Nephron progenitor cell (in vitro differentiated cells): Measurements from ENCODE around the gene SLC6A3.

Experiments
- DNase-seq: peaks from one replicate; pipeline ENCODE4 v3.0.0; 2021
- H3K27ac Mint-ChIP-seq: 2 replicates; pipeline ENCODE4 v1.8.0; 2021; ENCODE audit warnings: mild to moderate bottlenecking, moderate library complexity, mixed read lengths
- H3K27me3 Mint-ChIP-seq: 2 replicates; pipeline ENCODE4 v1.8.0; 2021; ENCODE audit warnings: mild to moderate bottlenecking, low read depth, mixed read lengths; ENCODE audit not compliant: poor library complexity
- H3K36me3 Mint-ChIP-seq: 2 replicates; pipeline ENCODE4 v1.8.0; 2021; ENCODE audit warnings: low read depth, mixed read lengths
- H3K4me1 Mint-ChIP-seq: 2 replicates; pipeline ENCODE4 v1.8.0; 2021; ENCODE audit warnings: mixed read lengths
- H3K4me3 Mint-ChIP-seq: 2 replicates; pipeline ENCODE4 v1.8.0; 2021; ENCODE audit warnings: mild to moderate bottlenecking, moderate library complexity, mixed read lengths
- H3K9me3 Mint-ChIP-seq: 2 replicates; pipeline ENCODE4 v1.8.0; 2021; ENCODE audit warnings: mild to moderate bottlenecking, moderate library complexity, mixed read lengths
- CTCF ChIP-seq: fragments of 200-600 bp; sonication (generic); IDR thresholded peaks from 2 replicates; pipeline ENCODE4 v1.5.0; 2021; ENCODE audit warnings: antibody characterized with exemption

Gene SLC6A3

DNA sequence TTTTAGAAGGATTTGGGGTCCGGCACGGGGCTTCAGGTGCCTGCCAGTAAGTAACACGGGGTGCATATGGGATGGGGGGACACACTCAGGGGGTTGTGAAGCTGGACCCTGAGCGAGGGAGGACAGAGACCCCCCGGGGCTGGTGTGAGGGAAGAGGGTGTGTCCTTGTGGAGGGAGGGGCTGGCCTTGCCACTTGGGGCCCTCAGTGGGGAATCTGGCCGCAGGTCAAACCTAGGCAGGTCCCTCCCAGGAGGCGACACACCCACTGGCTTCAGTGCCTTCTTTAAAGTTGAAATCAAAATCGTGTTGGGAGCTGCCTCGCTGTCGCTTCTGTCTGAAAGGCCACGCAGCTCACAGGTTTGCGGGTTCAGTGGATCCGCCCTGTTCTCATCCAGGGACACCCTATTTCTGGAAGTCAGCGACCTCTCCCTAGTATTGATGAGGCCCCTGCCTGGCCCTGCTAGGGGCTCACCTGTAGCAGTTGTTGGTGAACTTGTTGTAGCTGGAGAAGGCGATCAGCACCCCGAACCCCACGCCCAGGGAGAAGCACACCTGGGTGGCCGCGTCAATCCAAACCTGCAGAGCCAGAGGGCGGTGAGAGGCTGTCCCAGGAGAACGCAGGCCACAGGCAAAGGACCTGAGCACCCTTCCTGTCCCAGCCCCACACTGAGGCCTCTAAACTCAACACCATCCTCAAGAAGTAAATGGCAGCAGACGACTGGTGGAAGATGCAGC is 29.4 kb downstream of the SLC6A3 start:
- H3K4me3 Mint-ChIP-seq, result no peak overlapping the region
- H3K27me3 Mint-ChIP-seq, result peaks cover 32% of the 10 kb centered on the region
- H3K36me3 Mint-ChIP-seq, result no peaks in the 10 kb centered on the region
- TF ChIP-seq CTCF, result no peak
- no peaks in the 10 kb centered on the region for H3K4me1 Mint-ChIP-seq
- H3K9me3 Mint-ChIP-seq, result no peaks in the 10 kb centered on the region
- DNase-seq, result no peak
- no peak overlapping the region for H3K27ac Mint-ChIP-seq

- no peak overlapping the region for H3K4me3 Mint-ChIP-seq
- DNase-seq, result no peak
- no peak overlapping the region for H3K27ac Mint-ChIP-seq
- no peaks in the 10 kb centered on the region for H3K4me1 Mint-ChIP-seq
- TF ChIP-seq CTCF, result no peak
- H3K27me3 Mint-ChIP-seq, result peaks cover 27% of the 10 kb centered on the region
- H3K36me3 Mint-ChIP-seq, result no peaks in the 10 kb centered on the region
- H3K9me3 Mint-ChIP-seq, result no peaks in the 10 kb centered on the region
These were observed 30.2 kb downstream of the SLC6A3 start for GRCh38 chr5:1415059-1415425.

GRCh38 chr5:1414311-1415058 is 30.8 kb downstream of the SLC6A3 start:
- no peaks in the 10 kb centered on the region for H3K36me3 Mint-ChIP-seq
- no peak for TF ChIP-seq CTCF
- no peaks in the 10 kb centered on the region for H3K9me3 Mint-ChIP-seq
- H3K4me1 Mint-ChIP-seq, result no peaks in the 10 kb centered on the region
- no peak for DNase-seq
- H3K4me3 Mint-ChIP-seq, result no peak overlapping the region
- H3K27ac Mint-ChIP-seq, result no peak overlapping the region
- H3K27me3 Mint-ChIP-seq, result peaks cover 29% of the 10 kb centered on the region

DNA sequence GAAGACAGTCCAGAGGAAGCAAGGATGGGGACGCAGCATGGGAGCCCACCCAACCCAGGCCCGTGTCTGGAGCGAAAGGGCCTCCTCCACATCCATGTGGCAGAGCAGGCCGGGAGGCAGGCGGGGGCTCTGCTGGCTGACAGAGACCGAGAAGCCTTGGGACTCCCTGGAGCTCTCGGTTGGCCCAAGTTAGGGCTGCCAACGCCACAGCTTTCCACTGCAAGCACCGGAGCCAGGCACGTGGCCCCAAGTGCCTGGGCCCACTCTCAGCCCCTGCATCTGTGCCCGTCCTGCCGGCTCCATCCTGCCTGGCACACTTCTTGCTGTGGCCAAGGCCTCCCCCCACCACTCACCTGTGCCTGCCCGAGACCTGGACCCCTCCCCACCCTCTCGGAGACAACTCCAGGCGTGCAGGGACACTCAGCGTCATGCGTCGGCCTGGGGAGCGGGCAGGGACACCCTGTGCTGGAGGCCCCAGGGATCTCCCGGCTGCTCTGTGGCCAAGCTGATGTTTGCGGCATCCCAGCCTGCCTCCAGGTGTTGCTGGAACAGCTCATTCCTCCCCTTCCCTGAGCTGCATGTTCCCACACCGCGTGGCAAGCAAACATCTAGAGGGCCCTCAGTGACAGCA is 31.5 kb downstream of the SLC6A3 start:
- no peak for DNase-seq
- Mint-ChIP-seq H3K27me3 (peaks cover 37% of the 10 kb centered on the region), H3K4me1 (no peaks in the 10 kb centered on the region), H3K36me3 (no peaks in the 10 kb centered on the region), H3K27ac (no peak overlapping the region), H3K4me3 (no peak overlapping the region), H3K9me3 (no peaks in the 10 kb centered on the region)
- no peak for TF ChIP-seq CTCF

DNA sequence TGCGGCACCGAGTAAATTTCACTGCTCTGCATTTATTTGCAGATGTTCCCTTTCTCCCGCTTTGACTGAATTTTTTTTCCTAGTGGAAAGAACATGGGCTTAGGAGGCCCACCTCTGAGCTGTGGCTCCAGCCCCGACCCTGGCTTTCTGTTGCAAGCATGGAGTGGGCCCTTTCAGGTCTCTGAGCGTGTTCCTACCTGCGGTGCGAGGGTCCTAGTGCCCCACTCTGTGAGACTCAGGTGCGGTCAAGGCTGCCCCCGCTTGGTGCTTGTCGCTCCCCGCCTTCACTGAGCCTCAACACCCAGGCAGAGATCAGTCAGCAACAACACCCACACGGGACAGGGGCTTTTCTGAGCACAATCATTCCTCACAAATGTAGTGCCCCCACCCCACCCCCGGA is 32.0 kb downstream of the SLC6A3 start:
- Mint-ChIP-seq H3K36me3 (no peaks in the 10 kb centered on the region), H3K4me1 (no peaks in the 10 kb centered on the region), H3K4me3 (no peak overlapping the region), H3K27ac (no peak overlapping the region), H3K9me3 (no peaks in the 10 kb centered on the region), H3K27me3 (peaks cover 35% of the 10 kb centered on the region)
- no peak for TF ChIP-seq CTCF
- DNase-seq, result no peak
